Kidney (tissue), 14 donors: ENCODE results near the gene EEFSEC. TPM values are rescaled to one million over a fixed set of nuclear protein-coding genes. Genes with fewer than 3 reads are reported as not detected.

Experiments used
- DNase-seq, 5 donors: peaks; one replicate each; pipeline ENCODE4 v3.0.0-alpha.2; 2013 to 2020
- FAIRE-seq: peaks from 2 replicates; lab custom pipeline; 2012; peaks lifted over from hg19 to GRCh38; lab: Jason Lieb, UNC
- H3K27ac ChIP-seq, 2 donors: one replicate each; pipeline ENCODE4 v1.7.0; 2013; ENCODE audit warnings: low read depth in 2 of 2, low read length in 2 of 2, inconsistent platforms in 1 of 2
- H3K27me3 ChIP-seq: one replicate; pipeline ENCODE4 v1.7.1; 2013; ENCODE audit warnings: low read length, inconsistent platforms; ENCODE audit not compliant: control insufficient read depth, insufficient read depth
- H3K36me3 ChIP-seq, 3 donors: one replicate each; pipeline versions ENCODE4 v1.7.0 to v1.7.1; 2013; ENCODE audit warnings: low read length in 3 of 3, control low read depth in 1 of 3, inconsistent platforms in 1 of 3; ENCODE audit not compliant: insufficient read depth in 3 of 3, control insufficient read depth in 2 of 3
- H3K4me1 ChIP-seq, 3 donors: one replicate each; pipeline versions ENCODE4 v1.7.0 to v1.7.1; 2013; ENCODE audit warnings: low read length in 3 of 3, inconsistent platforms in 1 of 3, low read depth in 1 of 3; ENCODE audit not compliant: control insufficient read depth in 2 of 3, insufficient read depth in 2 of 3
- H3K4me3 ChIP-seq, 3 donors: one replicate each; pipeline versions ENCODE4 v1.7.0 to v1.8.1; 2013; ENCODE audit warnings: low read length in 3 of 3, control low read depth in 1 of 3, inconsistent platforms in 1 of 3
- H3K9ac ChIP-seq, 3 donors: one replicate each; pipeline versions ENCODE4 v1.7.0 to v1.7.1; 2013; ENCODE audit warnings: low read length in 3 of 3, control low read depth in 1 of 3, inconsistent platforms in 1 of 3
- H3K9me3 ChIP-seq, 3 donors: one replicate each; pipeline versions ENCODE4 v1.7.0 to v1.7.1; 2013; ENCODE audit warnings: low read length in 3 of 3, control low read depth in 1 of 3, inconsistent platforms in 1 of 3; ENCODE audit not compliant: control insufficient read depth in 2 of 3, insufficient read depth in 1 of 3
- intact Hi-C: fragments of 100-400 bp; cut with DNase I; formaldehyde crosslinking; loops from one replicate; pipeline ENCODE4 v1.11.1; 2022
- polyA plus RNA-seq: library from polyadenylated mRNA; stranded (reverse); fragments of 350-450 nt; fragmentation: Illumina TruSeq; extraction: RNeasy Lipid Tissue Mini Kit (QIAGEN cat#74804); gene quantifications from one replicate; pipeline ENCODE4 v1.2.3, GENCODE V29; 2014; ENCODE audit warnings: low read depth, low replicate concordance; ENCODE audit not compliant: insufficient read depth
- total RNA-seq: library from RNA; stranded (reverse); fragmentation: NEBNext Ultra II Directional; extraction: Animal tissue kit (Norgen Biotek cat#: 25700); gene quantifications from one replicate; pipeline ENCODE4 v1.2.1, GENCODE V29; 2021
- TF ChIP-seq, protein P1 (sequence below): IDR thresholded peaks from 3 replicates; pipeline ENCODE4 v1.5.1; 2012; ENCODE audit warnings: mild to moderate bottlenecking, moderate library complexity, borderline replicate concordance; ENCODE audit not compliant: insufficient read depth; ENCODE audit errors: extremely low read depth
- donor health status: control.
- donor health status: control.
- donor health status: control.
- donor health status: control.
- donor health status: control.
- donor health status: DM: yes; HTN: yes; CAD: no.
- donor health status: Normal renal cell carcinoma (clear cell type).

The EEFSEC gene
- total and polyA plus RNA-seq, 2 donors from 2014 or later, result 15.2 to 23.2 TPM

- Histone ChIP-seq H3K36me3 (no peaks in the 10 kb centered on the region), H3K9ac (no peak overlapping the region), H3K9me3 (no peaks in the 10 kb centered on the region), H3K4me3 (no peak overlapping the region), H3K4me1 (no peaks in the 10 kb centered on the region), H3K27me3 (no peaks in the 10 kb centered on the region), H3K27ac (no peak overlapping the region)
- DNase-seq (no peak), FAIRE-seq (no peak)
- intact Hi-C loops, result no loop called here
- TF ChIP-seq, protein P1, sequence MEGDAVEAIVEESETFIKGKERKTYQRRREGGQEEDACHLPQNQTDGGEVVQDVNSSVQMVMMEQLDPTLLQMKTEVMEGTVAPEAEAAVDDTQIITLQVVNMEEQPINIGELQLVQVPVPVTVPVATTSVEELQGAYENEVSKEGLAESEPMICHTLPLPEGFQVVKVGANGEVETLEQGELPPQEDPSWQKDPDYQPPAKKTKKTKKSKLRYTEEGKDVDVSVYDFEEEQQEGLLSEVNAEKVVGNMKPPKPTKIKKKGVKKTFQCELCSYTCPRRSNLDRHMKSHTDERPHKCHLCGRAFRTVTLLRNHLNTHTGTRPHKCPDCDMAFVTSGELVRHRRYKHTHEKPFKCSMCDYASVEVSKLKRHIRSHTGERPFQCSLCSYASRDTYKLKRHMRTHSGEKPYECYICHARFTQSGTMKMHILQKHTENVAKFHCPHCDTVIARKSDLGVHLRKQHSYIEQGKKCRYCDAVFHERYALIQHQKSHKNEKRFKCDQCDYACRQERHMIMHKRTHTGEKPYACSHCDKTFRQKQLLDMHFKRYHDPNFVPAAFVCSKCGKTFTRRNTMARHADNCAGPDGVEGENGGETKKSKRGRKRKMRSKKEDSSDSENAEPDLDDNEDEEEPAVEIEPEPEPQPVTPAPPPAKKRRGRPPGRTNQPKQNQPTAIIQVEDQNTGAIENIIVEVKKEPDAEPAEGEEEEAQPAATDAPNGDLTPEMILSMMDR, result no peak
Observed at GRCh38 chr3:128242818-128243601, 89.7 kb downstream of the EEFSEC start.

DNA sequence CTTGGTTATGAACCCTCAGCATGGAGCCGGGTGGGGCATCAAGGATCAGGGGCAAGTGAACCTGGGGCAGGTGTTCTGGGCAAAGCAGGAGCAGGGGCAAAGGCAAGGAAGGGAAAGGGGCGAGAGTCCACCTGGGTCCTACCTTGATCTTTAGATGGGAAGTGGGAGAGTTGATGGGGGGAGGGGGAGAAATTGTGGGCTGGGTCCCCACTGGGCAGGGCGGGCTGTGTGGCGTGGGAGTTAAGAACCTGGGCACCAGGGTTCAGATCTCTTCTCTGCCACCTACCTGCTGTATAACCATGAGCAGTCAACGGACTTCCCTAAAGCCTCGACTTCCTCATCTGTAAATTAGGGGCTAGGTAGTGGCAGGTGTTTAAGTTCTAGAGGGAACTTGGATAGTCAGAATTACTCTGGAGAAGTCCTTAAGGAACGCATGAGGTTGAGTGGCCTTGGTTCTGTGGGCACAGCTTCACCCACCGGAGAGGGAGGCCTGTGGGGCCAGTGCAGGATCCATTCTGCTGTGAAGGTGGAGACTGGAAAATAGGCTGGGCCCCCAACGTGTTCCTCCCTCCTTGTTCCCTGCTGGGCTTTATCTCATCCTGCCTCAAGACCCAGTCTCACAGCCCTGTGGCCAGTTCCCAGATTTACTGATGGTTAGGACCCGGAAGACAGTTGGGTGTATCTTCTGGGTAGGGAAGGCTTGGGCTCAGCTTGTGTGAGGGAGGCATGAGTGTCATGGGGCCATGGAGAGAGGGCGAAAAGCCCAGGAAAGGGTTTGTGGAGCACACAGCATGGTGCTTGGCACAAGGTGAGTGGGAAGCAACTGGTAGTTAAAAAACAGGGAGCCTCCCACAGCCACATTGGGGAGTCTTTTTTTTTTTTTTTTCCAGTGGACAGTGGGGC, 90.6 kb downstream of the EEFSEC start:
- TF ChIP-seq, protein P1, result no peak
- Histone ChIP-seq H3K27me3 (no peaks in the 10 kb centered on the region), H3K9me3 (no peaks in the 10 kb centered on the region), H3K27ac (no peak overlapping the region), H3K9ac (no peak overlapping the region), H3K4me3 (no peak overlapping the region), H3K36me3 (no peaks in the 10 kb centered on the region), H3K4me1 (no peaks in the 10 kb centered on the region)
- intact Hi-C loops, result no loop called here
- FAIRE-seq, result no peak
- DNase-seq, result no peak

GRCh38 chr3:128245460-128245859, 92.2 kb downstream of the EEFSEC start:
- no peak for DNase-seq
- Histone ChIP-seq H3K9me3 (no peaks in the 10 kb centered on the region), H3K27ac (no peak overlapping the region), H3K4me3 (no peak overlapping the region), H3K4me1 (no peaks in the 10 kb centered on the region), H3K27me3 (no peaks in the 10 kb centered on the region), H3K36me3 (no peaks in the 10 kb centered on the region), H3K9ac (no peak overlapping the region)
- no peak for FAIRE-seq
- intact Hi-C loops, result no loop called here
- TF ChIP-seq, protein P1, result no peak
